SK-N-MC (cell line): ENCODE results near the gene CTU1.

ENCODE experiments used
- EZH2 ChIP-seq: fragments of 200-600 bp; sonication (generic); IDR thresholded peaks from one replicate; pipeline ENCODE4 v1.6.1; 2017; ENCODE audit warnings: antibody characterized with exemption
- POLR2AphosphoS5 ChIP-seq: IDR thresholded peaks from 2 replicates; pipeline ENCODE4 v1.6.1; 2012; ENCODE audit warnings: mild to moderate bottlenecking, low read depth, low read length, borderline replicate concordance

DNA sequence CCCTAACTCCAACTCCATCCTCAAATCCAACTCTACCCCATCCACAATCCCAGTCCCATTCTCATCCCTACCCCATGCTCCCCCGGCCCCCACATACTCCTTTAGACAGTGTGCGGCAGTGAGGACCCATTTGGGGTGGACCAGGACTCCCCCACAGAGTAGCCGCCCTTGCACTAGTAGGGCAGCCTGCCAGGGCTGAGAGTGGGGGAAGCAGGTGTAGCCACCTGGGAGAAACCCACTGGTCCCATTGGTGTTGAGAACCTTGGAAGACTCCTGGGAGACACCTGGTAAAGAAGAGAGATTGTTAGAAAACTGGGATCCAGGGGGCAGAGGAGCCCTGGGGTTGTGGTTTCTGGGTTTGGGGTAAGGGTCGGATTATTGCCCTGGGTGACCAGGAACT is 47.9 kb downstream of the CTU1 start:
- no peak for TF ChIP-seq EZH2
- TF ChIP-seq POLR2AphosphoS5: no peak
